Skeletal muscle satellite cell (primary cell): ENCODE measurements around the gene TMEM204.
A peak's percentile ranks its signal among the peaks of the same experiment; 100 is the strongest.

Experiments used
- H3K27me3 ChIP-seq: 2 replicates; pipeline ENCODE4 v1.7.0; 2013; ENCODE audit warnings: low read length; ENCODE audit not compliant: control insufficient read depth, insufficient read depth
- H3K36me3 ChIP-seq: 2 replicates; pipeline ENCODE4 v1.7.0; 2013; ENCODE audit warnings: mild to moderate bottlenecking, control low read depth, low read length; ENCODE audit not compliant: insufficient read depth
- H3K4me1 ChIP-seq: 2 replicates; pipeline ENCODE4 v1.7.0; 2013; ENCODE audit warnings: low read length; ENCODE audit not compliant: control insufficient read depth, insufficient read depth
- H3K4me2 ChIP-seq: 2 replicates; pipeline ENCODE4 v1.7.0; 2013; ENCODE audit warnings: mild to moderate bottlenecking, low read length
- H3K4me3 ChIP-seq: 2 replicates; pipeline ENCODE4 v1.7.0; 2013; ENCODE audit warnings: low read length
- H3K9ac ChIP-seq: 2 replicates; pipeline ENCODE4 v1.7.0; 2013; ENCODE audit warnings: mild to moderate bottlenecking, low read depth, low read length, moderate library complexity
- H3K9me3 ChIP-seq: replicated peaks from 2 replicates; pipeline ENCODE4 v1.7.0; 2013; ENCODE audit warnings: mild to moderate bottlenecking, control low read depth, low read length

TMEM204 gene

DNA sequence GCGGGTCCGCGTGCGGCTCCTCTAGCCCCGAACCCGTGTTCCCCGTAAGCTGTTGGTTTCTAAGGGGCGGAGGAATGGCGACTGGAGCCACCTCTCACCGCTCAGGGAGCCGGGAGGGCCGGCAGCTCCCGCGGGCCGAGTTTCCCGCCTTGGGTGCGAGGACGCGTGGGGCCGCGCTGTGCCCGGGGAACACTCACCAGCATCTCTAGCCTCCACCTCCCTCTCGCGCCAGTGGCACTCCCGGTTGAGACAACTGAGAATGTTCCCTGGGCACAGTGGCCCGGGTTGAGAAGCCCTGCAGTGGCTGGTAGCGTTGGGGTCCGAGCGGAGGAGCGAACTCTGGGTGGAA lies 39.7 kb upstream of the TMEM204 start:
- Histone ChIP-seq H3K4me2 (peak overlapping the region; percentile 96), H3K9me3 (no peaks in the 10 kb centered on the region), H3K4me3 (peak overlapping the region; percentile 83), H3K27me3 (no peaks in the 10 kb centered on the region), H3K4me1 (peaks cover 20% of the 10 kb centered on the region), H3K9ac (peak overlapping the region; percentile 92), H3K36me3 (peaks cover 28% of the 10 kb centered on the region)

DNA sequence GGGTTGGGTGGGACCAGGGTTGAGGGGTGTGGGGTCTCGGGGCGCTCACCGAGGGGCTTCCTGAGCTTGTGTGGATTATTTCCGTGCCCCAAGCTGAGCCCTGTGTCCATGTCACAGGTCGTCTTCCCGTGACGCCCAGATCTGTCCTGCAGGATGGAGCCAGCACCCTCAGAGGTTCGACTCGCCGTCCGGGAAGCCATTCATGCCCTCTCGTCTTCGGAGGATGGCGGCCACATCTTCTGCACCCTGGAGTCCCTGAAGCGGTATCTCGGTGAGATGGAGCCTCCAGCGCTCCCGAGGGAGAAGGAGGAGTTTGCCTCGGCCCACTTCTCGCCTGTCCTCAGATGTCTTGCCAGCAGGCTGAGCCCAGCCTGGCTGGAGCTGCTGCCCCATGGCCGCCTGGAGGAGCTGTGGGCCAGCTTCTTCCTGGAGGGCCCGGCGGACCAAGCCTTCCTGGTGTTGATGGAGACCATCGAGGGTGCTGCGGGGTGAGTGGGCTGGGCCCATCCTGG lies 39.3 kb upstream of the TMEM204 start:
- Histone ChIP-seq H3K4me1 (peaks cover 20% of the 10 kb centered on the region), H3K4me2 (peak overlapping the region; percentile 96), H3K9me3 (no peaks in the 10 kb centered on the region), H3K9ac (peak overlapping the region; percentile 92), H3K4me3 (peak overlapping the region; percentile 83), H3K36me3 (peaks cover 28% of the 10 kb centered on the region), H3K27me3 (no peaks in the 10 kb centered on the region)

DNA sequence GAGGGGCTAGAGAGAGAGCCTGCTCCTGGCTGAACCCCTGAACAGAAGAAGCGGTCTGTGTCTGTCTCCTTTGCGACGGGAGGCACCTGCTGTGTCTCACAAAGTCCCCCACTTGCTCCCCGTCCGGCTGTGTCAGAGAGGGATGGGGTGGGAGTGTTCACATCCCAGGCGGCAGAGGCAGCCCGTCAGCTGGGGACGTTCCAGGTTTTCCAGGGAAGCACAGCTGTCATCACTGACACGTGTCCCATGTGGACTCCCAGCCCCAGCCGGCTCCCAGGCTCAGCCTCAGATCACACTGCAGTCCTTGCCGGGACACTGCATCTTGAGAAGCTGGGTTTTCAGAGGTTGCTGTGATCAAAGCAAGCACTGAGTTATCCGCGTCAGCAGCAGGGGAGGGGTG lies 38.8 kb upstream of the TMEM204 start:
- H3K4me2 ChIP-seq: peak overlapping the region; percentile 96
- H3K27me3 ChIP-seq: no peaks in the 10 kb centered on the region
- peaks cover 20% of the 10 kb centered on the region for H3K4me1 ChIP-seq
- H3K9me3 ChIP-seq: no peaks in the 10 kb centered on the region
- H3K36me3 ChIP-seq: peaks cover 28% of the 10 kb centered on the region
- H3K9ac ChIP-seq: peak overlapping the region; percentile 92
- peak overlapping the region; percentile 83 for H3K4me3 ChIP-seq

DNA sequence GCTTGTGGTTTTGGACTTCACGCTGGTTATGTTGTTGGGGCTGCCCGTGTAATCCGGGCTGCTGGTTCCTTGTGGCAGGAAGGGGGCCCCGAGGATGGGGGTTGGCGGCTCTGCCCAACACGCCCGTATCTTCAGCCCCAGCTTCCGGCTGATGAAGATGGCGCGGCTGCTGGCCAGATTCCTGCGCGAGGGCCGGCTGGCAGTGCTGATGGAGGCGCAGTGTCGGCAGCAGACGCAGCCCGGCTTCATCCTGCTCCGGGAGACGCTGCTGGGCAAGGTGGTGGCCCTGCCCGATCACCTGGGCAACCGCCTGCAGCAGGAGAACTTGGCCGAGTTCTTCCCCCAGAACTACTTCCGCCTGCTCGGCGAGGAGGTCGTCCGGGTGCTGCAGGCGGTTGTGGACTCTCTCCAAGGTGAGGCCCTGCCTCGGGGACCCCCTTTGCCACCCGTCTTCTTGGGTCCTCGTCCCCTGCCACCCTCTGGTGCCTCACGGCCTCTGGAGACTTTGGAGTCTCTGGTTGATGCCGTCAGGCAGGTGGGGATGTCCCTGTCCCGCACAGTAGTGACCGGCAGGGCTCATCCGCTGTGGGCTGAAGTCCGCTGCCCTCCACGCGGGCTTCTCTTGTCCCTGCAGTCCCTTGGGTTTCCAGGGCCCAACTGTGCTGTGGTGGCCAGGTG lies 38.1 kb upstream of the TMEM204 start:
- Histone ChIP-seq H3K4me1 (peaks cover 20% of the 10 kb centered on the region), H3K9ac (peak overlapping the region; percentile 92), H3K27me3 (no peaks in the 10 kb centered on the region), H3K36me3 (peaks cover 33% of the 10 kb centered on the region), H3K9me3 (no peaks in the 10 kb centered on the region), H3K4me3 (peak overlapping the region; percentile 83), H3K4me2 (peak overlapping the region; percentile 96)

DNA sequence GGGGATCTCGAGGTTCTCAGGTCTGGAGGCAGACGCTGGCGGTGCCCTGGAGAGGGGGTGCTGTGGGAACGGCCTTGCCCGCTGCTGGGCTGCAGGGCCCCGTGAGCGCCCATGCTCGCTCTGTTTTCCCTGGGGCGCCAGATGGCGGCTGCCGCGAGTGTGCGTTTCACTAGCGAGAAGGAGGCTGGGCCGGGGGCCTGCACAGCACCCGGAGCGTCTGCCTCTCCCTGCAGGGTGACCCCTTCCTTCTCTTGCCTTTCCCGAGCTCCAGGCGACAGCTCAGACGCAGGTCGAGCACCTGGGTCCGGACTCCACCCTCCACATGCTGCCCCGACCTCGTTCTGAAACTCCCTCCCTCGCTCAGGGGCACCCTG lies 37.6 kb upstream of the TMEM204 start:
- H3K27me3 ChIP-seq: no peaks in the 10 kb centered on the region
- H3K9me3 ChIP-seq: no peaks in the 10 kb centered on the region
- H3K36me3 ChIP-seq: peaks cover 33% of the 10 kb centered on the region
- H3K4me3 ChIP-seq: no peak overlapping the region
- H3K4me1 ChIP-seq: peaks cover 20% of the 10 kb centered on the region
- no peak overlapping the region for H3K9ac ChIP-seq
- no peak overlapping the region for H3K4me2 ChIP-seq

DNA sequence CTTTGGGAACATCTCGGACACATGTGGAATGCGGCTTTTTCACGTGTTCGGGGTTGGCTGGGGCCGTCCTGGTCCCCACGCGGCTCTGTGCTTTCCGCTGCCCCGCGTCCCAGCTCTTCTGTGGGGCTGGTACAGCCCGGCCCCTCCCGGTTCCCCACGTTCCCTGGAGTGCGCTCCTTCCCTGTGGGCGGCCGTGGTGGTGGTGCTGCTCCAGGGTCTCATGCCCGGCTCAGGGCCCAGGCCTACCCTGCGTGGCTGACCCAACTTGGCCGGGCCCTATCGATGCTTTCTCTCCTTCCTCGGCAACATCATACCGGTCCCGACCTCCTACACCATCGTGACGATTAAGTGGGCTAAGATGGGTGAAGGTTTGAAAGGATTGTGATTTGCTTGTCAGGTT lies 37.0 kb upstream of the TMEM204 start:
- no peaks in the 10 kb centered on the region for H3K27me3 ChIP-seq
- H3K4me3 ChIP-seq: no peak overlapping the region
- no peaks in the 10 kb centered on the region for H3K9me3 ChIP-seq
- no peak overlapping the region for H3K4me2 ChIP-seq
- H3K4me1 ChIP-seq: peaks cover 20% of the 10 kb centered on the region
- H3K9ac ChIP-seq: no peak overlapping the region
- H3K36me3 ChIP-seq: peaks cover 36% of the 10 kb centered on the region

DNA sequence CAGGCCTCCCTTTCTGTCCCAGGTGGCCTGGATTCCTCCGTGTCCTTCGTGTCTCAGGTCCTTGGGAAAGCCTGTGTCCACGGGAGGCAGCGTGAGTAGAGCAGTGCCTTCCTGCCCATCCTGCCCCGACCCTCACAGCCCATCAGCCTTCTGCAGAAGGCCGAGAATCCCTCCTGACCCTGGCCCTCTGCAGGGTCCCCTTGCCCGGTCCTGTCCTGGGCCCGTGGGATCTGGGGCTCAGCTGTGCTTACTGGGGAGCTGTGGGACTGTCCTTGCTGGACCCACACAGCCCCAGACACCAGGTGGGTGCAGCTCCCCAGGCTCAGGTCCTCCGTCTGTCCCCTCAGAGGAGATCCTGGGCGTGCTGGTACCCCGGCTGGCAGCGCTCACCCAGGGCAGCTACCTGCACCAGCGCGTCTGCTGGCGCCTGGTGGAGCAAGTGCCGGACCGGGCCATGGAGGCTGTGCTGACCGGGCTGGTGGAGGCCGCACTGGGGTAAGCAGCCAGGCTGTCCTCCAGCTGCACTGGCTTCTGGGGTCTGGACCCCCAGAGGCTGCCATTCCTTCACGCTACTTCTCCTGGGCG lies 36.4 kb upstream of the TMEM204 start:
- Histone ChIP-seq H3K4me1 (peaks cover 20% of the 10 kb centered on the region), H3K4me3 (no peak overlapping the region), H3K4me2 (no peak overlapping the region), H3K36me3 (peaks cover 42% of the 10 kb centered on the region), H3K9me3 (no peaks in the 10 kb centered on the region), H3K27me3 (no peaks in the 10 kb centered on the region), H3K9ac (no peak overlapping the region)

DNA sequence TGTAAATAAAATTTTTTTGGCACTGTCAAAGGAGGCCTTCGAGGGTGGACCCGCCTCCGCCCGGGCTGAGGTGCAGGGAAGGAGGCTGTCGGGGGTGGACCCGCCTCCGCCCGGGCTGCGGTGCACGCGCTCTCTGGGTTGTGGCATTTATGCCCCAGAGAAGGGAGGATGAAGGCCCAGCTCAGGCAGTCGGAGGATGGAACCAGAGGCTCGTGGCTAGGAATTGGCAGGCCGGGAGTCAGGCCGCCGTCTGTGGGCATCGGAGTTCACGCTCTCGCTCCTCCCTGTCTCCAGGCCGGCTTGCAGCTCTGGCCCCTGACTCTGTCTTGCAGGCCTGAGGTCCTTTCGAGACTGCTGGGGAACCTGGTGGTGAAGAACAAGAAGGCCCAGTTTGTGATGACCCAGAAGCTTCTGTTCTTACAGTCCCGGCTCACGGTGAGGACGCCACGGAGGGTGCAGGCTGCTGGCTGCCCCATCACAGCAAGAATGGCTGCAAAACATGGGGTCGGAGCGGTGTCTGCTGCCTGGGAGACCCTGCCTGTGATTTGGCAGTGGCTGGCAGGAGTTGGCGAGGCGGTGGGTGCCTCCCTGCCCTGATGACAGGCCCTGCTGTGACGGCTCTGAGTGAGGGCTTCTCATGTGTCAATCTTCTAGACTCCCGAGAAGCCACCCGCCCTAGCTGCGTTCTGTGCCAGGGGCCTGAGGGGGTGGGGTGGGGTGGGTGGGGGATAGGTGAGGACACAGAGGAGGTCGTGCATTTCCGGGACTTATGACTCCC lies 34.4 kb upstream of the TMEM204 start:
- no peak overlapping the region for H3K4me2 ChIP-seq
- peaks cover 52% of the 10 kb centered on the region for H3K36me3 ChIP-seq
- no peak overlapping the region for H3K9ac ChIP-seq
- peaks cover 13% of the 10 kb centered on the region for H3K4me1 ChIP-seq
- no peaks in the 10 kb centered on the region for H3K27me3 ChIP-seq
- no peaks in the 10 kb centered on the region for H3K9me3 ChIP-seq
- no peak overlapping the region for H3K4me3 ChIP-seq

DNA sequence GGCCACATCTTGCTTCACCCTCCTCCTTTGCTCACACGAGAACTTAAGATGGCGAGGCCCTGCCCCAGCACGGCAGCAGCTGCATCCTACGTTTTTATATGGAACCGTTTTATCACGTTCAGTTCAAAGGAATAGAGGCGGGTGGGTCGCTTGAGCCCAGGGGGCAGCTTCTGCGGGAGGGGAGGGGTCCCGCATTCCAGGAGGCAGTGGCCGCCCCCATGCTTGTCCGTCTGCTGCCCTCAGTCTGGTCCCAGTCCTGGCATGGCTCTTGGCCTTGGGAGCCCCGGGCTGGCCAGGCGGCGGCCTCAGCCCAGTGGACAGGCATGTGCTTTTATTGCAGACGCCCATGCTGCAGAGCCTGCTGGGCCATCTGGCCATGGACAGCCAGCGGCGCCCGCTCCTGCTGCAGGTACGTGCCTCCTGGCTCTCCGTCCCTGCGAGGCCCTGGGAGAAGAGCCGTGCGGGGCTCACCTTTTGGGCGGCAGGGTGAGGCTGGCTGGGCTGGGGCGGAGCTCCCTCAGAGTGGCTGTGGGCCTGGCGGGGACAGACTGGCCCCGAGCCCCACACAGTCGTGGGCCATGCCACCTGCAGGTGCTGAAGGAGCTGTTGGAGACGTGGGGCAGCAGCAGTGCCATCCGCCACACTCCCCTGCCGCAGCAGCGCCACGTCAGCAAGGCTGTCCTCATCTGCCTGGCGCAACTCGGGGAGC lies 33.6 kb upstream of the TMEM204 start:
- no peaks in the 10 kb centered on the region for H3K27me3 ChIP-seq
- peaks cover 51% of the 10 kb centered on the region for H3K36me3 ChIP-seq
- H3K9ac ChIP-seq: no peak overlapping the region
- no peak overlapping the region for H3K4me2 ChIP-seq
- H3K4me3 ChIP-seq: no peak overlapping the region
- H3K9me3 ChIP-seq: no peaks in the 10 kb centered on the region
- H3K4me1 ChIP-seq: peaks cover 5% of the 10 kb centered on the region

DNA sequence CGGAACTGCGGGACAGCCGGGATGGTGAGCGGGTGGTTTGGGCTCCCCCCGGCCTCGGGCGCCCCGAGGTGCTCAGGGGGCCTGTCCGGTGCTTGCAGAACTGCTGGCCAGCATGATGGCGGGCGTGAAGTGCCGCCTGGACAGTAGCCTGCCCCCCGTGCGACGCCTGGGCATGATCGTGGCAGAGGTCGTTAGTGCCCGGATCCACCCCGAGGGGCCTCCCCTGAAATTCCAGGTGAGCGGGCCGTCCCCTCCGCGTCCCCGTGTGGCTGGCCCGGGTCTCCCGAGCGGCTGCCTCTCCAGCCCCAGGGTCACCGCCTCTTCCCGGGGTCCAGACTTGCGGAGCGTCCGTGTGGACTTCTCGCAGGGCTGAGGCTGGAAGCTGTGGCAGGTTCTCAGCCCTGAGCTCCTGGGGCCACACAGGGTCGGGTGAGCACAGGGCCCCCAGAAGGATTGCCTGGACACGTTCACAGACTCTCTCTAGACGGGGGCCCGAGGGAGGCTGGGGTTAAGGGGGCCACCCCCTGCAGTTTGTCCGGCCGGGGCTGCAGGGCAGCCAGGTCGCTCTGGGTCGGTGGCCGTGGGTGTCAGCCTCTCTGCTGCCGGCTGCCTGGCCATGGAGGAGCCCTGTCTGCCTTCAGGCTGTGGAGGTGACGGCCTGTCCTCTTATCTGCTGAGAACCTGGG lies 32.9 kb upstream of the TMEM204 start:
- Histone ChIP-seq H3K36me3 (peaks cover 44% of the 10 kb centered on the region), H3K4me1 (no peaks in the 10 kb centered on the region), H3K4me3 (no peak overlapping the region), H3K9ac (no peak overlapping the region), H3K4me2 (no peak overlapping the region), H3K27me3 (no peaks in the 10 kb centered on the region), H3K9me3 (no peaks in the 10 kb centered on the region)

DNA sequence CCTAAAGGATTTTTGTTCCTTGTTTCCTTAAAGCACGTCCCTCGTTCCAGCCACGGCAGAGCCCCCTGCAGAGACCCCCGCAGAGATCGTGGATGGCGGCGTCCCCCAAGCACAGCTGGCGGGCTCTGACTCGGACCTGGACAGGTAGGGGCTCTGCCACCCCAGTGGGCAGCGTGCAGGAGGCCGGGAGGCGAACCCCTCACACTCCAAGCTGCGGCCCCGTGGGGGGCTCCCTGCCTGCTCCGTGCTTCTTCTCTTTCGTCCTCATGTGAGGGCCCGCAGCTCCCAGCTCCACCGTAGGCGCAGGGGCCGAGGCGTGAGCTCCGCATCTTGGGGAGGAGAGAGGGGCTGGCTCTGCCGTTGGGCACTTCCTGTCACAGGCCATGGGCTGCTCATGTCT lies 31.8 kb upstream of the TMEM204 start:
- H3K27me3 ChIP-seq: no peaks in the 10 kb centered on the region
- no peak overlapping the region for H3K4me2 ChIP-seq
- H3K9me3 ChIP-seq: no peaks in the 10 kb centered on the region
- H3K36me3 ChIP-seq: peaks cover 44% of the 10 kb centered on the region
- H3K4me1 ChIP-seq: no peaks in the 10 kb centered on the region
- H3K4me3 ChIP-seq: no peak overlapping the region
- no peak overlapping the region for H3K9ac ChIP-seq
